NCI-H2107 treated with DMSO at 0.1 percent for 48 hours (cell line): ENCODE measurements around the gene MEIG1.
"Not testable (repeated sequence)": the region's sequence is repeated elsewhere in the genome, so short reads cannot be mapped to it uniquely, and the experiment has no call there.

Source experiments
- DNase-seq: peaks from one replicate; lab custom pipeline; 2025; ENCODE audit not compliant: unreplicated experiment; lab: John Stamatoyannopoulos, UW

MEIG1 gene

GRCh38 chr10:14954001-14954770, 5.0 kb upstream of the MEIG1 start, which contains the start of gene DCLRE1C:
TSS of gene DCLRE1C (minus strand) at chr10:14954096. CDS start at chr10:14954010, 86 bp downstream.
- DNase-seq = peak; percentile 55

GRCh38 chr10:14954934-14955333, 4.3 kb upstream of the MEIG1 start:
- no peak for DNase-seq

- no peak for DNase-seq
These were observed 342 bp upstream of the MEIG1 start for GRCh38 chr10:14958872-14959220.

DNA sequence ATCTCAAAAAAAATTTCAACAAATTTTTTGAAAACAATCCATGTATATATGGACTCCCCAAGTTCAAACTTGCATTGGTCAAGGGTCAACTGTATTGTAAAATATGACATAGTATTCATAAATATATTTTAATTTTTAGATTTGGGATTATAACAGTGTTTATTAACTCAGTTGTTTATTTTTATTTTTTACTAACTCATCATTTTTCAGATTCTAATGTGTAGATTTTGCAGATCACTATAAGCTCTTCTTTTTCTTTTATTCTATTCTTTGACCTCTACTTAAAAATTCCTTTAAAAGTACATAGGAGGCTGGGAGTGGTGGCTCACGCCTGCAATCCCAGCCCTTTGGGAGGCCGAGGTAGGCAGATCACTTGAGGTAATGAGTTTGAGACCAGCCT, 8.7 kb downstream of the MEIG1 start:
- DNase-seq = no peak

DNA sequence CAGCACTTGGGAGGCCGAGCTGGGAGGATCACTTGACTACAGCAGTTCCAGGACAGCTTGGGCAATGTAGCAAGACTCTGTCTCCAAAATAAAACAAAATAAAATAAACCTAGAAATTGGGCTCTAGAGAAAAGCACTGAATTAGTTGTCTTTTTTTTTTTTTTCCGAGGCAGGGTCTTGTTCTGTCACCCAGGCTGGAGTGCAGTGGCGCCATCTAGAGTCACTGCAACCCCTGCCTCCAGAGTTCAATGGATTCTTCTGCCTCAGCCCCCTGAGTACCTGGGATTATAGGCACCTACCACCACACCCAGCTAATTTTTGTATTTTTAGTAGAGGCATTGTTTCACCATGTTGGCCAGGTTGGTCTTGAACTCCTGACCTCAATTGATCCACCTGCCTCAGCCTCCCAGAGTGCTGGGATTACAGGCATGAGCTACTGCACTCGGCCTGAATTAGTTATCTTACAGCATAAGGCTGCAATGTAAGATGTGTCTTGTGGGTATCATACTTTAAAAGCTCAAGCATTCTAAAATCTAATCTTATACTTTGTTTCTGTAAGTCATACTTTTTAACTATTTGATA, 12.8 kb downstream of the MEIG1 start:
- no peak for DNase-seq

DNA sequence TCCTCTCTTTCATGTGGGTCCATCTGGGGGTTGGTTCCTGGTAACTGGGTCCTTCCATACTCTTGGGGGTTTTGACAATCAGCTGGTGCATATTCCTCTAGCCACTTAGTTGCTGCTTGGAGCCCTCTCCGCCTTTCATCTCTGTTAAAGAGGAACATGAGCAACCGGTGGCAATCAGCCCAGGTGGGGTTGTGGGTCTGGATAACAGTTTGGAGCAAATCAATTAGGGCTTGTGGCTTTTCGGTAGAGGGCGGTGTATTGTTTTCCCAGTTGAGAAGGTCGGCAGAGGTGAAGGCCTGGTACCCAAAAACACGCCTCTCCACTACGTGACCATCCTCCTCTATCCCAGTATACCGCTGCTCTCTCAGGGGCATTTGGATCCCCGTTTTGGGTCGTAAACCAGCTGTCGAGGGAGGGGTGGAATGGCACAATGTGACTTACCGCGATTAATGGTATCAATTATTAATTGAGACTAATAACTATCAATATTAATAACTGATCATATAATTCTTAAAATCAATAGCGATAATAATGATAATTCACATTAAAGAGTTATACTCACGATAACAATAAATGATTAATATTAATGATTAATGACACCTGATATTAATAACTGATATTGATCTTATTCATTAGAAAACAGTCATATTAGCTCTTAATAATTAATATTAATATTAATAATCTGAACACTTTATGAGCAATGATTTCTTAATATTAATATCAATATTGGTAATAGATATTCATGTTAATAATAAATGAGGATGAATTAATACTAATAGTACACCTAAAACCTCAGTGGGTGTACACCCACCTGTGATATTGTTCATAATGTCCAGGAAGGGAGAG, 15.2 kb downstream of the MEIG1 start:
- not testable (repeated sequence) for DNase-seq

GRCh38 chr10:14975672-14976273, 16.6 kb downstream of the MEIG1 start:
- no peak for DNase-seq

DNA sequence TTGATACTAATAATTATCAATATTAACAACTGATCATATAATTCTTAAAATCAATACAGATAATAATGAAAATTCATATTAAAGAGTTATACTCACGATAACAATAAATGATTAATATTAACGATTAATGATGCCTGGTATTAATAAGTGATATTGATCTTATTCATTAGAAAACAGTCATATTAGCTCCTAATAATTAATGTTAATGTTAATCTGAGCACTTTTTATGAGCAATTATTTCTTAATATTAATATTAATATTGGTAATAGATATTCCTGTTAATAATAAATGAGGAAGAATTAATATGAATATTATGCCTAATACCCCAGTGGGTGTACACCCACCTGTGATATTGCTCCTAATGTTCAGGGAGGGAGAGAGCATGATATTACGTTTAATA, 23.6 kb downstream of the MEIG1 start:
- DNase-seq = no peak

DNA sequence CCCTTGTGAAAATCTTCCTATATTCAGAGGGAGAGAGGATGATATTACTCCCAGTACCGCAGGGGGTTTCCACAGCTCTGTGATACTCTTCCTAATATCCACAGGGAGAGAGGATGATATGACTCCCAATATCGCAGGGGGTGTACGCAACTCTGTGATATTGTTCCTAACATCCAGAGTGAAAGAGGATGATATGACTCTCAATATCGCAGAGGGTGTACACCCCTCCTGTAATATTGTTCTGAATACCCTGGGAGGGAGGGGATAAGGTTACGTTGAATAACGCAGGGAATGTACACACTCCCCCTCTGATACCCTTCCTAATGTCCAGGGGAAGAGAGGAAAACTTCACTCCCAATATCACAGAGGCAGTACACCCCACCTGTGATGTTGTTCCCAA, 30.4 kb downstream of the MEIG1 start:
- DNase-seq = not testable (repeated sequence)

DNA sequence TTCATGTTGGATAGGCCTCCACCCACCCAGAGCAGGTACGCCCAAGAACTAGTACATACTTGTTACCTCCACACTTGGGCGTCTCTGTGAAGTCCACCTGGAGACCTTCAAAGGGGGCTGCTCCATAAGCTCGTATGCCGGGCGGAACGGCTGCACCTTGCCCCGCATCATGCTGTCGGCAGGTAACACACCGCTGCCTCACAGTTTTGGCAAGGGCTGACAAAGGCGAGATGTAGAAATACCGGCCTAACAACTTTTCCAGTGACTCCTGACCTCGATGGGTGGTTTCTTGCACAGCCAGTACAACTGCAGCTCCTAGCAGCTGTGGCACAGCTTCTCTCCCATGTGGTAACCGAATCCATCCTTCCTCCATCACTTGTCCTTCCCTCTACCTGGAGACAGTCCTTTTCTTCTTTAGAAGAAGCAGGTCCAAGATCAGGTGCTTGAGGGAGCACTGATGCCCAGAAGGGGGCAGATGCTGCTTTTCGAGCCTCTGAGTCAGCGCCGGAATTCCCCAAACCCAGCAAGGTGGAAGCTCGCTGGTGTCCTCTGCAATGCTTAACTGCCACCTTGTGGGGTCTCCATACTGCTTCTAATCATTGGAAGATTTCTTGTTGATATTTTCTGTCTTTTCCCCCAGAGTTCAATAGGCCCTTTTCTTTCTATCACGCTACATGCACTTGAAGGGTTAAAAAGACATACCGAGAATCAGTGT, 32.0 kb downstream of the MEIG1 start:
- DNase-seq = not testable (repeated sequence)

- not testable (repeated sequence) for DNase-seq
These were observed 33.1 kb downstream of the MEIG1 start for GRCh38 chr10:14992336-14992735.

DNA sequence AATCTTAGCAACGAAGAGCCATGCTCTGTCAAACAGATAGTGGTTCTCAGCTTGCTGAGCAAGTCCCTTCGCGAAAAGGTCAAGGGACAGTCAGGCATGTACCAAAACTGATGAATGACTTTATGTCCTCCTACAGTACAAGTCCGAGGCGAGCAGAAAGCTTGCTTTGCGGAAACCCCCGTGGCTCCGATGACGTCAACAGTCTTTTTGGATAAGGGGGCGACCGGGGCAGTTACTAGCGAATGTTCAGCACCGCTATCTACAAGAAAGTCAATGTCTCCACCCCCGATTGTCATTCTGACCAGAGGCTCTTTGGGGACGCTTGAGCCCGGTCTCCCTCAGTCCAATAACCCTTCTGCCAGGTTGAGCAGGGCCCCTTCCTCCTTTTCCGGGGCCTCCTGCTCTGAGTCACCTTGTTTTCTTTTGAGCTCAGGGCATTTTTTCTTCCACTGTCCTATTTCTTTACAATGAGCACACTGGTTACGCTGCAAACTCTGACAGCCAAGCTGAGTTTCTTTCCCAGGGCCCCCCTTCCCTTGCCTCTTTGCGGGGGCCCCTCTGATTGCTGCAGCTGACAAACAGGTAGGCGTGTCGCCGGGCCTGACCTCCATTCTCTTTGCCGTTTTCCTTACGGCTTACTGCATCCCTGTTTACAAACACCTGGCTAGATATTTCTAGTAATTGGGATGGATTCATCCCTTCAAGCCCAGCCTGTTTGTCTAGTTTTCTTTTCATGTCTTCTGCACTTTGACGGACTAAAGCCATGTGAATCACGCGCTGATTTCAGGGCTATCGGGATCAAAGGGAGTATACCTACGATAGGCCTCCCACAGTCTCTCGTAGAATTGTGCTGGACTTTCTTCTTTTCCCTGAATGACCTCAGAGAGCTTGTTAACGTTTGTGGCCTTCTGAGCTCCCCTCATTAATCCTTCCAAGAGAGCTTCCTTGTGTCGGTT, 34.6 kb downstream of the MEIG1 start:
- not testable (repeated sequence) for DNase-seq

DNA sequence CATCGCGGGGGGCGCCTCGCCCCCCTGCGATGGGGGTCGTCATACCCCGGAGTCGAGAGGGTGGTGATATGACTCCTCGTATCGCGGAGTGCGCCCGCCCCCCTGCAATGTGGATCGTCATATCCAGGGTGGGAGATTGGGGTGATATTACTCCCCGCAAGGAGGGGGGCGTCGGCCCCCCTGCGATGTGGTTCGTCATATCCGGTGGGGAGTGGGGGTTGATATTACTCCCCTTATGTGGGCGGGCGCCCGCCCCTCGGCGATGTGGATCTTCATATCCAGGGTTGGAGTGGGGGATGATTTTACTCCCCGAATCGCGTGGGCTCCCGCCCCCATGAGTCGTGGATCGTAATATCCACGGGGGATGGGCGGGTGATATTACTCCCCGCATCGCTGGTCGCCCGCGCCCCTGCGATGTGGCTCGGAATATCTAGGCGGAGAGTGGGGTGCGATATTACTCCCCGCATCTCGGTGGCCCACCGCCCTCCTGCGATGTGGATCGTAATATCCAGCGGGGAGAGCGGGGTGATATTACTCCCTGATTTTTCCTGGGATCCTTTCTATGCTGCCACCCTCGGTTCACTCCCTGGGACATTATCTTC, 36.9 kb downstream of the MEIG1 start:
- no peak for DNase-seq

DNA sequence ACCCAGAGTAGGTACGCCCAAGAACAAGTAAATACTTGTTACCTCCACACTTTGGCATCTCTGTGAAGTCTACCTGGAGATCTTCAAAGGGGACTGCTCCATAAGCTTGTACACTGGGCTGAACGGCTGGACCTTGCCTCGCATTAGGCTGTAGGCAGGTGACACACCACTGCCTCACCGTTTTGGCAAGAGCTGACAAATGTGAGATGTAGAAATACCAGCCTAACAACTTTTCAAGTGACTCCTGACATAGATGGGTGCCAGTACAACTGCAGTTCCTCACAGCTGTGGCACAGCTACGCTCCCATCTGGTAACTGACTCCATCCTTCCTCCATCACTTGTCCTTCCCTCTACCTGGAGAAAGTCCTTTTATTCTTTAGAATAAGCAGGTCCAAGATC, 54.3 kb downstream of the MEIG1 start:
- DNase-seq = not testable (repeated sequence)

DNA sequence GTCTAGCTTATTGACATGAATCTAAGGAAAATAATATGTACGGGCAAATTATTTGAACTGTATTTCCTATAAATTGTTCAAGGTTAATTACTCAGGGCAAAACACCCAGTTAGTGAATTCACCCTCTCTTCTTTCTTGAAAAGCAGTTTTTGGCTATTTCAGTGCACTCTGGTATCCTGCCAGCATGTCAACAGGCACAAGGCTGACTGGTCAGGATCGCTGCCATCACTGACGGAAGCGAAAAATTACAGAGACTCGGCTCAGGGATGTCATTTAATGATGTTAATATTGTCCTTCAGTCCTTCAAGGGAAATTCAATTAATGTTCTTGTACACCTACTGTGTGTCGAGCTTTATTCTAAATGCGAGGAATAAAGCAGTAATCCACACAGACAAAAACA, 56.3 kb downstream of the MEIG1 start:
- DNase-seq = no peak

DNA sequence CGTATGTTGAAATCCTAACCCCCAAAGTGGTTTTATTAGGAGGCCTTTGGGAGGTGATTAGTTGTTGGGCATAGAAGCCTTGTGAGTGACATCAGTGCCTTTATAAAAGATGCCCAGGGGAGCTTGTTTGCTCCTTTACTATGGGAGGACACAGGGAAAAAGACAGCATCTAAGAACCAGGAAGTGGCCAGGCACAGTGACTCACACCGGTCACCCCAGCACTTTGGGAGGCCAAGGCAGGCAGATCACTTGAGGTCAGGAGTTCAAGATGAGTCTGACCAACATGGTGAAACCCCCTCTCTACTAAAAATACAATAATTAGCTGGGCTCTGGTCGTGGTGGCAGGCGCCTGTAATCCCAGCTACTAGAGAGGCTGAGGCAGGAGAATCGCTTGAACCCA, 61.8 kb downstream of the MEIG1 start:
- not testable (repeated sequence) for DNase-seq
